ENCODE measurements around the gene TSTD2.

Gene TSTD2

GRCh38 chr9:97562542-97562941 is 70.6 kb downstream of the TSTD2 start:
- DNase-seq (ENCODE audit: low read depth): no peak

- no peak for DNase-seq (ENCODE audit: low read depth)
These were observed 71.7 kb downstream of the TSTD2 start for GRCh38 chr9:97561501-97561900.

GRCh38 chr9:97560851-97561250 is 72.3 kb downstream of the TSTD2 start:
- DNase-seq (ENCODE audit: low read depth): no peak

DNA sequence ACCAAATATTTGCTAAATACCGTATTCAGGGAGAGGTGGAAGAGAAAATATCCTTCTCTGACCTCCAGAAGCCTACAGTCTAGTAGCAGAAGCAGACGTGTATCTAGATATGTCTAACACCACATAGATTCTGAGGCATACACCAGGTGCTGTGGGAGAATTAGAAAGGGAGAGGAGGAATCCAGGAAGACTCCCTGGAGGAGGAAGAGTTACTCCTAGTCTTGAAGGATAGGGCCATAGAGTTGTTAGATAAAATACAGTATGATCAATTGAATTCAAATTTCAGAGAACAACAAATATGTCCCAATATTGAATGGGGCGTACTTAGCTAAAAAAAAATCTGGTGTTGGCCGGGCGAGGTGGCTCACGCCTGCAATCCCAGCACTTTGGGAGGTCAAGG is 73.0 kb downstream of the TSTD2 start:
- DNase-seq (ENCODE audit: low read depth): no peak

- DNase-seq (ENCODE audit: low read depth): no peak
These were observed 74.1 kb downstream of the TSTD2 start for GRCh38 chr9:97559111-97559514.

- no peak for DNase-seq (ENCODE audit: low read depth)
These were observed 74.5 kb downstream of the TSTD2 start for GRCh38 chr9:97558701-97559101.

DNA sequence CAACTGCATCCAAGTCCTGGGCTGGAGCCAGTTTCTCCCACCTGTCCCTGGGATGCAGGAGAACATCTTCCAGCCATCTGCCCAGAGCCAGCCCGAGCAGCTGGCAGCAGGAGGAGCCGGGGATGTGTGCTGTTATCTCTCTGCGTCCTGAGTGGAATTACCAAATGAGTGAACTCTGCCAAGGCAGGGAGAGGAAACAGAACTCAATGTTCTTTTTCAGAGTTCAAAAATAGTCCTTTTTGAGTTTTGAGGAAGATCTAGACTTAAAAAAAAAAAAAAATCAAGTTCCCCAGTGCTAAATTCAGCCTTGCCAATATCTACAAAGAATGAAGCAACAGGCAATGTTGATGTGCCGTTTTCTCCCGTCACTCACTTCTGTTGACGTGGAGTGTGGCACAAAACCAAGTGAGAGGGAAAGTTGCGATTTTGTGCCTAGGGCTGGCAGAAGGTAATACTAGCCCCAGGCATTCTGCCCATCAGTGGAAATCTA is 75.5 kb downstream of the TSTD2 start:
- DNase-seq (ENCODE audit: low read depth): no peak

GRCh38 chr9:97556721-97557605 is 76.2 kb downstream of the TSTD2 start:
- DNase-seq (ENCODE audit: low read depth): no peak

DNA sequence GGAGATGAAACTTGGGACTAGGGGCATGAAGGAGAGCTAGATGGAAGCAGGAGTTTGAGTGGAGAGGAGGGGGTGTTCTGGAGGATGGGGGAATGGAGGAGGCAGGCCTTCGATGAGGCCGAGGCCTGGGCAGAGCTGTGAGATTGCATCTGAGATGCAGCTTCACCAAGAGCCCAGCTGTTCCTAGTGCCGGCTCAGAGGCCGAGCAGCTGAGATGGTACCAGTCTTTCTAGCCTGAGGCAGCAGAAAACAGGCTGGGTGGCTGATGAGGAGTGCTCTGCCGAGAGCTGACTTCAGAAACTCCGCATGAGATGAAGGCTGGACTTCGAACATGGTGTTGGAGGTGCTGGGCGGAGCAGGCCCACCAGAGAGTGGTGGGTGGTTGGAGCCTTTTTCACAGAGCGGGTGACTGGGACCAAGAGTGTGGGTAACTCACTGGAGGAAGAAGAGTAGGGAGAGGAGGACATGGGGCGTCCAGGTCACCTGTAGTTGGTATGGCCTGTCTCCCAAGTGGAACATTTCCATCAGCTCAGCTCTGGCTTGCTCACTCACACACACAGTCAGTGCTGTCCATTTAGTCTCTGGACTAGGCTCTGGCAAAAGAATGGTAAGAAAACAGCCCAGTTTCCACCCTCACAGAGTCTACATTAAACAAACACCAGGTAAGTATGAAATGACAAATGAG is 77.0 kb downstream of the TSTD2 start:
- DNase-seq (ENCODE audit: low read depth): no peak

GRCh38 chr9:97555164-97555563 is 78.0 kb downstream of the TSTD2 start:
- DNase-seq (ENCODE audit: low read depth): no peak

- DNase-seq (ENCODE audit: low read depth): no peak
These were observed 78.5 kb downstream of the TSTD2 start for GRCh38 chr9:97554566-97555075.

- no peak for DNase-seq (ENCODE audit: low read depth)
These were observed 79.3 kb downstream of the TSTD2 start for GRCh38 chr9:97553841-97554240.

- DNase-seq (ENCODE audit: low read depth): no peak
These were observed 80.0 kb downstream of the TSTD2 start for GRCh38 chr9:97553141-97553540.

GRCh38 chr9:97551308-97551707 is 81.9 kb downstream of the TSTD2 start:
- DNase-seq (ENCODE audit: low read depth): no peak

DNA sequence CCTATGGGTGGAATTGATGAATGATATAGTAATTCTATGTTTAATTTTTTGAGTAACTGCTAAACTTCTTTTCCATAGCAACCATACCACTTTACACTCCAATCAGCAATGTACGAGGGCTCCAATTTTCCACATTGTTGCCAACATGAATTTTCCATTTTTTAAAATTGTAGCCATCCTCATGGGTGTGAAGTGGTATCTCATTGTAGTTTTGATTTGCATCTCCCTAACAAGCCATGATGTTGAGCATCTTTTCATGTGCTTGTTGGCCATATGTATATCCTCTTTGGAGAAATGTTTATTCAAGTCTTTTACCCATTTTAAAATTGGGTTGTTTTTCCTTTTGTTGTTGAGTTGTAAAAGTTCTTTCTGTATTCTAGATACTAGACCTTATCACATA is 82.8 kb downstream of the TSTD2 start:
- no peak for DNase-seq (ENCODE audit: low read depth)
